ENCODE results near the gene RTKN. TPM values are rescaled to one million over a fixed set of nuclear protein-coding genes. Genes with fewer than 3 reads are reported as not detected.

Gene RTKN
- total and polyA plus RNA-seq, 9 of the 15 experiments (the other 6 are each of a cell fraction or from before 2014, with no cell fraction given), result 0.14 to 6.9 (median 3.6) TPM

DNA sequence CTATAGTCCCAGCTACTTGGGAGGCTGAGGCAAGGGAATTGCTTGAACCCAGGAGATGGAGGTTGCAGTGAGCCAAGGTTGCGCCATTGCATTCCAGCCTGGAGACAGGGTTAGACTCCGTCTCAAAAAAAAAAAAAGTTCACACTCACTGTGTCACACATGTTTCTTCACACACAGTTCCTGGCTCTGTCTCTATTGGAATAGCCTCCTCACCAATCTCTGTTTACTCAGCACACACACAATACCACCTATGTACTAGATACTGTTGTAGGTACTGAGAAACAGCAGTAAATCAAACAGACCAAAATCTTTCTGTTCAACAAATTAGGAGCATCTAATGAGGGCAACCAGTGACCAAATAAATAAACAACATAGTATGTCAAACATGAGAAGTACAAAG lies 44.4 kb upstream of the RTKN start:
- ATAC-seq (no peak), DNase-seq (ENCODE audit: extremely low read depth in 1 of 4, low spot score in 3 of 4) (no peak), FAIRE-seq (no peak)
- H3K79me2 ChIP-seq (ENCODE audit: control insufficient read depth, insufficient read depth, low read length), result peaks cover 25% of the 10 kb centered on the region
- H3K9ac ChIP-seq (ENCODE audit: insufficient read depth in 1 of 2, low read depth in 2 of 2, low read length in 2 of 2), result no peak overlapping the region
- no peak overlapping the region for H3K4me3 ChIP-seq
- no peak overlapping the region for H3K27ac ChIP-seq (ENCODE audit: extremely low read depth, low read depth, low read length)
- no peaks in the 10 kb centered on the region for H3K27me3 ChIP-seq (ENCODE audit: control insufficient read depth in 2 of 2, insufficient read depth in 2 of 2, low read length in 2 of 2)
- H3K9me3 ChIP-seq (replicated peaks; ENCODE audit: control insufficient read depth, insufficient read depth, low read depth, low read length), result no peaks in the 10 kb centered on the region
- H3K4me1 ChIP-seq (replicated peaks in 1 of 2; ENCODE audit: control insufficient read depth in 2 of 2, insufficient read depth in 2 of 2, low read length in 2 of 2), result peaks cover 8 to 23% of the 10 kb centered on the region in 2 experiments; a peak in 4 of 5 replicates
- intact Hi-C loops (cut with micrococcal nuclease), result no loop called here
- CTCF ChIA-PET (ENCODE audit: low intra/inter-chr PET ratio), result no interaction called here
- H4K20me1 ChIP-seq (replicated peaks; ENCODE audit: control insufficient read depth, insufficient read depth, low read length), result no peaks in the 10 kb centered on the region; the same call in 1 of the 2 replicates
- POLR2A ChIA-PET, result no interaction called here
- TF ChIP-seq, protein P1, sequence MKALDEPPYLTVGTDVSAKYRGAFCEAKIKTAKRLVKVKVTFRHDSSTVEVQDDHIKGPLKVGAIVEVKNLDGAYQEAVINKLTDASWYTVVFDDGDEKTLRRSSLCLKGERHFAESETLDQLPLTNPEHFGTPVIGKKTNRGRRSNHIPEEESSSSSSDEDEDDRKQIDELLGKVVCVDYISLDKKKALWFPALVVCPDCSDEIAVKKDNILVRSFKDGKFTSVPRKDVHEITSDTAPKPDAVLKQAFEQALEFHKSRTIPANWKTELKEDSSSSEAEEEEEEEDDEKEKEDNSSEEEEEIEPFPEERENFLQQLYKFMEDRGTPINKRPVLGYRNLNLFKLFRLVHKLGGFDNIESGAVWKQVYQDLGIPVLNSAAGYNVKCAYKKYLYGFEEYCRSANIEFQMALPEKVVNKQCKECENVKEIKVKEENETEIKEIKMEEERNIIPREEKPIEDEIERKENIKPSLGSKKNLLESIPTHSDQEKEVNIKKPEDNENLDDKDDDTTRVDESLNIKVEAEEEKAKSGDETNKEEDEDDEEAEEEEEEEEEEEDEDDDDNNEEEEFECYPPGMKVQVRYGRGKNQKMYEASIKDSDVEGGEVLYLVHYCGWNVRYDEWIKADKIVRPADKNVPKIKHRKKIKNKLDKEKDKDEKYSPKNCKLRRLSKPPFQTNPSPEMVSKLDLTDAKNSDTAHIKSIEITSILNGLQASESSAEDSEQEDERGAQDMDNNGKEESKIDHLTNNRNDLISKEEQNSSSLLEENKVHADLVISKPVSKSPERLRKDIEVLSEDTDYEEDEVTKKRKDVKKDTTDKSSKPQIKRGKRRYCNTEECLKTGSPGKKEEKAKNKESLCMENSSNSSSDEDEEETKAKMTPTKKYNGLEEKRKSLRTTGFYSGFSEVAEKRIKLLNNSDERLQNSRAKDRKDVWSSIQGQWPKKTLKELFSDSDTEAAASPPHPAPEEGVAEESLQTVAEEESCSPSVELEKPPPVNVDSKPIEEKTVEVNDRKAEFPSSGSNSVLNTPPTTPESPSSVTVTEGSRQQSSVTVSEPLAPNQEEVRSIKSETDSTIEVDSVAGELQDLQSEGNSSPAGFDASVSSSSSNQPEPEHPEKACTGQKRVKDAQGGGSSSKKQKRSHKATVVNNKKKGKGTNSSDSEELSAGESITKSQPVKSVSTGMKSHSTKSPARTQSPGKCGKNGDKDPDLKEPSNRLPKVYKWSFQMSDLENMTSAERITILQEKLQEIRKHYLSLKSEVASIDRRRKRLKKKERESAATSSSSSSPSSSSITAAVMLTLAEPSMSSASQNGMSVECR (CRISPR knock-in tag; IDR thresholded peaks at IDR 0.05), result no peak
- TF ChIP-seq RFX7 (CRISPR knock-in tag; IDR thresholded peaks at IDR 0.05) (no peak), ZNF143 (CRISPR knock-in tag; IDR thresholded peaks at IDR 0.05) (no peak), HMGN3 (IDR thresholded peaks at IDR 0.05; ENCODE audit: borderline replicate concordance, extremely low read depth, insufficient read length, low read depth, low read length) (no peak), ZNF695 (CRISPR knock-in tag; IDR thresholded peaks at IDR 0.05) (no peak), CAMTA2 (CRISPR knock-in tag; conservative IDR thresholded peaks at IDR 0.05) (no peak), CBFA2T3 (IDR thresholded peaks at IDR 0.05) (no peak), NFXL1 (CRISPR knock-in tag; IDR thresholded peaks at IDR 0.05) (no peak), HCFC1 (IDR thresholded peaks at IDR 0.05; ENCODE audit: low read depth, low read length) (no peak), POLR3G (IDR thresholded peaks at IDR 0.05; ENCODE audit: extremely low read depth, insufficient read length, insufficient replicate concordance) (no peak)
- TF ChIP-seq, protein P2, sequence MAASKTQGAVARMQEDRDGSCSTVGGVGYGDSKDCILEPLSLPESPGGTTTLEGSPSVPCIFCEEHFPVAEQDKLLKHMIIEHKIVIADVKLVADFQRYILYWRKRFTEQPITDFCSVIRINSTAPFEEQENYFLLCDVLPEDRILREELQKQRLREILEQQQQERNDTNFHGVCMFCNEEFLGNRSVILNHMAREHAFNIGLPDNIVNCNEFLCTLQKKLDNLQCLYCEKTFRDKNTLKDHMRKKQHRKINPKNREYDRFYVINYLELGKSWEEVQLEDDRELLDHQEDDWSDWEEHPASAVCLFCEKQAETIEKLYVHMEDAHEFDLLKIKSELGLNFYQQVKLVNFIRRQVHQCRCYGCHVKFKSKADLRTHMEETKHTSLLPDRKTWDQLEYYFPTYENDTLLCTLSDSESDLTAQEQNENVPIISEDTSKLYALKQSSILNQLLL (CRISPR knock-in tag; IDR thresholded peaks at IDR 0.05; ENCODE audit: borderline replicate concordance), result no peak
- TF ChIP-seq, protein P3, sequence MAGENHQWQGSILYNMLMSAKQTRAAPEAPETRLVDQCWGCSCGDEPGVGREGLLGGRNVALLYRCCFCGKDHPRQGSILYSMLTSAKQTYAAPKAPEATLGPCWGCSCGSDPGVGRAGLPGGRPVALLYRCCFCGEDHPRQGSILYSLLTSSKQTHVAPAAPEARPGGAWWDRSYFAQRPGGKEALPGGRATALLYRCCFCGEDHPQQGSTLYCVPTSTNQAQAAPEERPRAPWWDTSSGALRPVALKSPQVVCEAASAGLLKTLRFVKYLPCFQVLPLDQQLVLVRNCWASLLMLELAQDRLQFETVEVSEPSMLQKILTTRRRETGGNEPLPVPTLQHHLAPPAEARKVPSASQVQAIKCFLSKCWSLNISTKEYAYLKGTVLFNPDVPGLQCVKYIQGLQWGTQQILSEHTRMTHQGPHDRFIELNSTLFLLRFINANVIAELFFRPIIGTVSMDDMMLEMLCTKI (IDR thresholded peaks at IDR 0.05; ENCODE audit: partially characterized antibody), result no peak
- WGBS (ENCODE audit: insufficient coverage, low coverage, missing lambda C conversion rate), result 93% methylated on average over 2 of the region's 2 CpGs
- no peak overlapping the region for H2AFZ ChIP-seq (ENCODE audit: low read depth, low read length)
- peaks cover 31% of the 10 kb centered on the region; the same call in 2 of the 3 replicates for H3K36me3 ChIP-seq (ENCODE audit: control insufficient read depth, insufficient read depth, low read length)
- no peaks in the 10 kb centered on the region for H3K9me1 ChIP-seq (ENCODE audit: control insufficient read depth, insufficient read depth, low read length)
- BruUV-seq (replicated peaks), result no TSS peak
- H3K4me2 ChIP-seq (ENCODE audit: insufficient read depth, low read length), result no peak overlapping the region
- in situ Hi-C loops (cut with MboI), result loop anchor here (5.0 kb wide), 1 partner anchor 86 kb away; no protein-coding TSS in a partner anchor

Measured in K562 (cell line).